Lung (tissue), 12 donors: Measurements from ENCODE around the gene ACSF3. TPM values are rescaled to one million over a fixed set of nuclear protein-coding genes. Genes with fewer than 3 reads are reported as not detected.
"Not testable (repeated sequence)": the region's sequence is repeated elsewhere in the genome, so short reads cannot be mapped to it uniquely, and the experiment has no call there.

Experiments used
- ATAC-seq: fragments of 200-7000 bp; cut with Tn5 transposase; one replicate; pipeline ENCODE4 v1.9.1; 2020; ENCODE audit warnings: moderate number of reproducible peaks; ENCODE audit not compliant: insufficient read depth, low FRiP score
- DNase-seq, 3 donors: peaks; one replicate each; pipeline ENCODE4 v3.0.0-alpha.2; 2013 to 2017
- H3K27ac ChIP-seq, 2 donors: one replicate each; pipeline ENCODE4 v1.5.1; 2013; ENCODE audit warnings: mild to moderate bottlenecking in 2 of 2, moderate library complexity in 2 of 2, control low read depth in 1 of 2, inconsistent platforms in 1 of 2, low read depth in 1 of 2, low read length in 1 of 2
- H3K27me3 ChIP-seq, 3 donors: one replicate each; pipeline ENCODE4 v1.5.1; 2013; ENCODE audit warnings: low read length in 2 of 3; ENCODE audit not compliant: control insufficient read depth in 3 of 3, insufficient read depth in 3 of 3
- H3K36me3 ChIP-seq, 4 donors: one replicate each; pipeline ENCODE4 v1.5.1; 2013; ENCODE audit warnings: low read length in 4 of 4, mild to moderate bottlenecking in 1 of 4, moderate library complexity in 1 of 4; ENCODE audit not compliant: control insufficient read depth in 4 of 4, insufficient read depth in 4 of 4
- H3K4me1 ChIP-seq, 5 donors: one replicate each; pipeline ENCODE4 v1.5.1; 2013; ENCODE audit warnings: low read length in 5 of 5, mild to moderate bottlenecking in 2 of 5, moderate library complexity in 1 of 5; ENCODE audit not compliant: control insufficient read depth in 5 of 5, insufficient read depth in 5 of 5
- H3K4me3 ChIP-seq: one replicate; pipeline ENCODE4 v1.5.1; 2013; ENCODE audit warnings: mild to moderate bottlenecking, control low read depth, moderate library complexity
- H3K9ac ChIP-seq, 2 donors: one replicate each; pipeline ENCODE4 v1.5.1; 2013; ENCODE audit warnings: low read length in 2 of 2, control low read depth in 1 of 2; ENCODE audit not compliant: insufficient read depth in 1 of 2
- H3K9me3 ChIP-seq, 4 donors: one replicate each; pipeline ENCODE4 v1.5.1; 2013; ENCODE audit warnings: low read length in 3 of 4, mild to moderate bottlenecking in 1 of 4, moderate library complexity in 1 of 4; ENCODE audit not compliant: control insufficient read depth in 4 of 4, insufficient read depth in 3 of 4
- CTCF ChIP-seq: IDR thresholded peaks from 2 replicates; pipeline ENCODE4 v1.5.1; 2012; ENCODE audit warnings: mild to moderate bottlenecking; ENCODE audit errors: control extremely low read depth, extremely low read depth
- WGBS, 2 donors: extraction: QIAGEN DNeasy Blood & Tissue Kit; methylation state at CpG; one replicate each; pipeline ENCODE4 v1.1.7; 2013; 5-methylcytosine and 5-hydroxymethylcytosine counted together
- polyA plus RNA-seq, 2 donors: library from polyadenylated mRNA; stranded (reverse); fragments of 200-250 nt; gene quantifications; one replicate each; pipeline ENCODE4 v1.2.1, GENCODE V29; 2013
- total RNA-seq, 2 donors: library from RNA; depleted of rRNA in 1 of 2; stranded (reverse); fragments of >200 nt in 1 of 2; gene quantifications; one replicate each; pipeline ENCODE4 v1.2.1, GENCODE V29; 2014 to 2021
- donor health status: control.
- donor health status: control.
- donor health status: Bipolar disorder and iron deficiency.
- donor health status: healthy.
- donor health status: DM: yes; HTN: yes; CAD: no.

ACSF3 gene
- total and polyA plus RNA-seq, 4 donors, result 17.4 to 33.6 (median 31.2) TPM

GRCh38 chr16:89090182-89090630, 3.4 kb upstream of the ACSF3 start:
- Histone ChIP-seq H3K27me3 (peaks cover 5 to 17% (median 8%) of the 10 kb centered on the region in 3 donors), H3K4me1 (peaks cover 0 to 13% (median 6%) of the 10 kb centered on the region in 5 donors), H3K27ac (no peak overlapping the region), H3K9ac (no peak overlapping the region), H3K4me3 (no peak overlapping the region), H3K36me3 (no peaks in the 10 kb centered on the region), H3K9me3 (peaks cover 0 to 3% (median 0%) of the 10 kb centered on the region in 4 donors)
- peak; percentile 17 to 57 (median 42) for DNase-seq
- WGBS, 2 donors, result 48 to 59% methylated on average over 16 of the region's 16 CpGs
- no peak for TF ChIP-seq CTCF
- no peak for ATAC-seq

- WGBS, 2 donors, result 50 to 65% methylated on average over 17 of the region's 17 CpGs
- DNase-seq, result no peak
- no peak overlapping the region for H3K27ac ChIP-seq
- H3K36me3 ChIP-seq, result no peaks in the 10 kb centered on the region
- no peak for TF ChIP-seq CTCF
- no peak overlapping the region for H3K4me3 ChIP-seq
- H3K4me1 ChIP-seq, result peaks cover 0 to 13% (median 10%) of the 10 kb centered on the region in 5 donors
- H3K9me3 ChIP-seq, result peaks cover 0 to 3% (median 0%) of the 10 kb centered on the region in 4 donors
- H3K27me3 ChIP-seq, result peaks cover 5 to 17% (median 8%) of the 10 kb centered on the region in 3 donors
- no peak overlapping the region for H3K9ac ChIP-seq
- no peak for ATAC-seq
Measured at GRCh38 chr16:89090669-89091426, 2.8 kb upstream of the ACSF3 start.

GRCh38 chr16:89092013-89092412, 1.6 kb upstream of the ACSF3 start:
- no peak for DNase-seq
- TF ChIP-seq CTCF, result no peak
- Histone ChIP-seq H3K9ac (no peak overlapping the region), H3K27ac (no peak overlapping the region), H3K36me3 (peaks cover 0 to 2% (median 0%) of the 10 kb centered on the region in 4 donors), H3K4me1 (peaks cover 0 to 15% (median 10%) of the 10 kb centered on the region in 5 donors), H3K27me3 (peaks cover 0 to 17% (median 8%) of the 10 kb centered on the region in 3 donors), H3K4me3 (no peak overlapping the region), H3K9me3 (no peaks in the 10 kb centered on the region)
- ATAC-seq, result no peak
- 80 to 82% methylated on average over 7 of the region's 7 CpGs for WGBS, 2 donors

- not testable (repeated sequence) for H3K36me3 ChIP-seq, DNase-seq, ATAC-seq, H3K9ac ChIP-seq, H3K9me3 ChIP-seq
- Histone ChIP-seq H3K27me3 (peaks cover 0 to 17% (median 6%) of the 10 kb centered on the region in 3 donors), H3K4me1 (peaks cover 0 to 16% (median 10%) of the 10 kb centered on the region in 5 donors), H3K27ac (peak overlapping the region; percentile 75 to 83), H3K4me3 (peak overlapping the region; percentile 83)
- WGBS, 2 donors, result 63 to 64% methylated on average over 15 of the region's 15 CpGs
Measured at GRCh38 chr16:89093252-89093601, 425 bp upstream of the ACSF3 start.
